Muscle of arm (tissue), 12 donors: ENCODE data around the gene METTL1. TPM values are rescaled to one million over a fixed set of nuclear protein-coding genes. Genes with fewer than 3 reads are reported as not detected.
"Not testable (repeated sequence)": the region's sequence is repeated elsewhere in the genome, so short reads cannot be mapped to it uniquely, and the experiment has no call there.

Experiments
- DNase-seq: peaks from one replicate; pipeline ENCODE4 v3.0.0-alpha.2; 2013
- polyA plus RNA-seq, 12 donors: library from polyadenylated mRNA; unstranded; fragments of 120-200 nt; gene quantifications; one replicate each; pipeline ENCODE4 v1.2.1, GENCODE V29; 2013; ENCODE audit not compliant: insufficient read length in 12 of 12

The METTL1 gene
- polyA plus RNA-seq, 12 donors, result 17.1 to 31.8 (median 24.4) TPM; not detected in 1

GRCh38 chr12:57726151-57726883 is 45.6 kb downstream of the METTL1 start:
- no peak for DNase-seq

GRCh38 chr12:57725851-57726150 is 46.1 kb downstream of the METTL1 start:
- no peak for DNase-seq

- DNase-seq, result no peak
Measured at GRCh38 chr12:57724936-57725740, 46.8 kb downstream of the METTL1 start.

GRCh38 chr12:57724003-57724935 is 47.6 kb downstream of the METTL1 start:
- no peak for DNase-seq

- no peak for DNase-seq
Measured at GRCh38 chr12:57723630-57723962, 48.3 kb downstream of the METTL1 start.

GRCh38 chr12:57722716-57723629 is 48.9 kb downstream of the METTL1 start:
- no peak for DNase-seq

- not testable (repeated sequence) for DNase-seq
Measured at GRCh38 chr12:57721846-57722608, 49.9 kb downstream of the METTL1 start.

GRCh38 chr12:57720606-57721595 is 51.0 kb downstream of the METTL1 start:
- no peak for DNase-seq

- no peak for DNase-seq
Measured at GRCh38 chr12:57719777-57720605, 51.9 kb downstream of the METTL1 start.

GRCh38 chr12:57718641-57719528 is 53.0 kb downstream of the METTL1 start:
- no peak for DNase-seq

Other genes with a start within 250 kb of the METTL1 start
- 10 to 100 TPM in 11 of 12 donors, not detected in 1; 28.7 to 61.8 (median 39.2) TPM for gene MBD6, start 249.3 kb downstream of the METTL1 start, polyA plus RNA-seq
- 100 to 1,000 TPM in 11 of 12 donors, not detected in 1; 142 to 314 (median 155) TPM for gene DCTN2, start 224.9 kb downstream of the METTL1 start, polyA plus RNA-seq
- 1 to 10 TPM in 1 of 12 donors, under 1 TPM in 10, not detected in 1; 0.04 to 5.2 (median 0.21) TPM for gene KIF5A, start 222.1 kb downstream of the METTL1 start, polyA plus RNA-seq
- 10 to 100 TPM in 11 of 12 donors, not detected in 1; 11.2 to 20.7 (median 12.2) TPM for gene PIP4K2C, start 180.9 kb downstream of the METTL1 start, polyA plus RNA-seq
- gene DTX3, start 167.3 kb downstream of the METTL1 start, polyA plus RNA-seq, result 10 to 100 TPM in 11 of 12 donors, not detected in 1; 20.8 to 48.7 (median 27.1) TPM
- gene ARHGEF25, start 160.7 kb downstream of the METTL1 start, polyA plus RNA-seq, result 10 to 100 TPM in 11 of 12 donors, not detected in 1; 24.8 to 40.3 (median 34.3) TPM
- 10 to 100 TPM in 1 of 12 donors, 1 to 10 TPM in 10, not detected in 1; 1.7 to 12.2 (median 2.6) TPM for gene B4GALNT1, start 138.9 kb downstream of the METTL1 start, polyA plus RNA-seq
- 100 to 1,000 TPM in 10 of 12 donors, 10 to 100 TPM in 1, not detected in 1; 98.8 to 179 (median 121) TPM for gene OS9, start 78.0 kb downstream of the METTL1 start, polyA plus RNA-seq
- 10 to 100 TPM in 3 of 12 donors, 1 to 10 TPM in 8, not detected in 1; 5.4 to 36.1 (median 8.7) TPM for gene AGAP2, start 33.4 kb downstream of the METTL1 start, polyA plus RNA-seq
- gene TSPAN31, start 27.1 kb downstream of the METTL1 start, polyA plus RNA-seq, result 10 to 100 TPM in 11 of 12 donors, not detected in 1; 40.6 to 55.8 (median 46.6) TPM
- gene CDK4, start 19.8 kb downstream of the METTL1 start, polyA plus RNA-seq, result 100 to 1,000 TPM in 11 of 12 donors, not detected in 1; 106 to 176 (median 131) TPM
- gene MARCHF9, start 17.0 kb downstream of the METTL1 start, polyA plus RNA-seq, result 10 to 100 TPM in 3 of 12 donors, 1 to 10 TPM in 8, not detected in 1; 5.1 to 12.2 (median 7.8) TPM
- gene CYP27B1, start 5.0 kb downstream of the METTL1 start, polyA plus RNA-seq, result 1 to 10 TPM in 5 of 12 donors, under 1 TPM in 5, not detected in 2; 0.43 to 1.6 (median 0.86) TPM
- 10 to 100 TPM in 1 of 12 donors, 1 to 10 TPM in 10, not detected in 1; 5.5 to 13.3 (median 7.6) TPM for gene EEF1AKMT3, start 509 bp upstream of the METTL1 start, polyA plus RNA-seq
- 10 to 100 TPM in 11 of 12 donors, not detected in 1; 19.0 to 32.7 (median 27.3) TPM for gene TSFM, start 10.7 kb upstream of the METTL1 start, polyA plus RNA-seq
- gene AVIL, start 46.6 kb upstream of the METTL1 start, polyA plus RNA-seq, result 10 to 100 TPM in 10 of 12 donors, 1 to 10 TPM in 1, not detected in 1; 8.7 to 35.0 (median 25.0) TPM
- 100 to 1,000 TPM in 11 of 12 donors, not detected in 1; 178 to 219 (median 201) TPM for gene CTDSP2, start 74.6 kb upstream of the METTL1 start, polyA plus RNA-seq
- gene ATP23, start 169.5 kb upstream of the METTL1 start, polyA plus RNA-seq, result 10 to 100 TPM in 7 of 12 donors, 1 to 10 TPM in 4, not detected in 1; 4.6 to 14.1 (median 11.4) TPM